ENCODE data around the gene PTPRD.
"Not testable (repeated sequence)": the region's sequence is repeated elsewhere in the genome, so short reads cannot be mapped to it uniquely, and the experiment has no call there.

Gene PTPRD

GRCh38 chr9:10562581-10563343, 50.0 kb downstream of the PTPRD start:
- Mint-ChIP-seq H3K36me3 (ENCODE audit: low read depth) (no peaks in the 10 kb centered on the region), H3K27ac (no peak overlapping the region), H3K4me3 (no peak overlapping the region), H3K4me1 (ENCODE audit: low read depth) (no peaks in the 10 kb centered on the region), H3K9me3 (no peaks in the 10 kb centered on the region), H3K27me3 (no peaks in the 10 kb centered on the region)

GRCh38 chr9:10548348-10548747, 64.5 kb downstream of the PTPRD start:
- Mint-ChIP-seq H3K27me3 (no peaks in the 10 kb centered on the region), H3K4me1 (ENCODE audit: low read depth) (no peaks in the 10 kb centered on the region), H3K9me3 (peaks cover 15% of the 10 kb centered on the region), H3K36me3 (ENCODE audit: low read depth) (no peaks in the 10 kb centered on the region), H3K4me3 (no peak overlapping the region), H3K27ac (no peak overlapping the region)

- Mint-ChIP-seq H3K4me3 (no peak overlapping the region), H3K4me1 (ENCODE audit: low read depth) (no peaks in the 10 kb centered on the region), H3K36me3 (ENCODE audit: low read depth) (no peaks in the 10 kb centered on the region), H3K9me3 (no peaks in the 10 kb centered on the region), H3K27me3 (no peaks in the 10 kb centered on the region), H3K27ac (no peak overlapping the region)
These were observed 74.7 kb downstream of the PTPRD start for GRCh38 chr9:10538073-10538472.

GRCh38 chr9:10534850-10535249, 78.0 kb downstream of the PTPRD start:
- Mint-ChIP-seq H3K36me3 (ENCODE audit: low read depth) (no peaks in the 10 kb centered on the region), H3K4me1 (ENCODE audit: low read depth) (no peaks in the 10 kb centered on the region), H3K9me3 (no peaks in the 10 kb centered on the region), H3K4me3 (no peak overlapping the region), H3K27me3 (no peaks in the 10 kb centered on the region), H3K27ac (no peak overlapping the region)

DNA sequence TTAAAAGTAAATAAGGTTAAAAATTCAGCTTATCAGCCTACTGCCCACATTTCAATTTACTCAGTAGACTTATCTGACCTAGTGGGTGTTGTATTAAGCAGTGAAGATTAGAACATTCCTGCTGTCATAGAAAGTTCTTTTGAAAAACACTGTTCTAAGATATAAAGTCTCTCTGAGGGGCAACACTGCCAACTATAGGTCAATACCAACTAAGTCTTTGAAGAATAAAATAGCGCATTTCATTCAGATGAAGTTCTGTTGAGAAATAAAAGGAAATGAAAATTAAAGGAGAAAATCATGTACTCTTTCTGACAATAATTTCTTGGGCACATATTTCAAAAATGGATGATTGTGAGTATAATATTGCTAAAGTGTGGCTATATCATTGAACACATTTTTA, 86.8 kb downstream of the PTPRD start:
- H3K4me1 Mint-ChIP-seq (ENCODE audit: low read depth) = no peaks in the 10 kb centered on the region
- no peaks in the 10 kb centered on the region for H3K36me3 Mint-ChIP-seq (ENCODE audit: low read depth)
- H3K27me3 Mint-ChIP-seq = no peaks in the 10 kb centered on the region
- H3K4me3 Mint-ChIP-seq = no peak overlapping the region
- peaks cover 10% of the 10 kb centered on the region for H3K9me3 Mint-ChIP-seq
- no peak overlapping the region for H3K27ac Mint-ChIP-seq

- no peak overlapping the region for H3K27ac Mint-ChIP-seq
- no peaks in the 10 kb centered on the region for H3K36me3 Mint-ChIP-seq (ENCODE audit: low read depth)
- no peak overlapping the region for H3K4me3 Mint-ChIP-seq
- H3K9me3 Mint-ChIP-seq = peaks cover 6% of the 10 kb centered on the region
- H3K4me1 Mint-ChIP-seq (ENCODE audit: low read depth) = no peaks in the 10 kb centered on the region
- no peaks in the 10 kb centered on the region for H3K27me3 Mint-ChIP-seq
These were observed 89.6 kb downstream of the PTPRD start for GRCh38 chr9:10523164-10523563.

- no peaks in the 10 kb centered on the region for H3K27me3 Mint-ChIP-seq
- H3K9me3 Mint-ChIP-seq = peaks cover 9% of the 10 kb centered on the region
- H3K4me3 Mint-ChIP-seq = no peak overlapping the region
- H3K4me1 Mint-ChIP-seq (ENCODE audit: low read depth) = no peaks in the 10 kb centered on the region
- H3K36me3 Mint-ChIP-seq (ENCODE audit: low read depth) = no peaks in the 10 kb centered on the region
- H3K27ac Mint-ChIP-seq = no peak overlapping the region
These were observed 100.7 kb downstream of the PTPRD start for GRCh38 chr9:10512144-10512543.

DNA sequence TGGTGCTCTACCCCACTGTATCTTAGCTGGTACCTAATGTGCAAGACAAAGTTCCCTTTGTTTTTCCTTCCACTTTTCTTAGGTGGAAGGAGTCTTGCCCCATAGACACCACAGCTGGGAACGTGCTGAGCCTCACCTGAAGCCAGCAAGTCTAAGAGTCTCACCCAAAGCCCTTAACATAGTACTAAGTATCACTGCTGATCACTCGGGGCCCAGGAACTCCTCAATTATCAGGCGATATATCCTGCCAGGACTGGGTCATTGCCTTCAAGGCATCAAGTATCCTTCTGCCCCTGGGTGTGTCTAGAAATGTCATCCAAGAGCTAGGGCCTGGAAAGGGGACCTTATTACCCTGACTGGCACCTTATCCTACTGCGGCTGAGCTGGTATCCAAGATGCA, 123.9 kb downstream of the PTPRD start:
- Mint-ChIP-seq H3K36me3 (ENCODE audit: low read depth) (no peaks in the 10 kb centered on the region), H3K4me1 (ENCODE audit: low read depth) (no peaks in the 10 kb centered on the region), H3K9me3 (peaks cover 7% of the 10 kb centered on the region), H3K27me3 (no peaks in the 10 kb centered on the region), H3K4me3 (no peak overlapping the region), H3K27ac (no peak overlapping the region)

- Mint-ChIP-seq H3K4me3 (no peak overlapping the region), H3K36me3 (ENCODE audit: low read depth) (no peaks in the 10 kb centered on the region), H3K27me3 (no peaks in the 10 kb centered on the region), H3K4me1 (ENCODE audit: low read depth) (no peaks in the 10 kb centered on the region), H3K27ac (no peak overlapping the region), H3K9me3 (peaks cover 9% of the 10 kb centered on the region)
These were observed 133.6 kb downstream of the PTPRD start for GRCh38 chr9:10479172-10479571.

DNA sequence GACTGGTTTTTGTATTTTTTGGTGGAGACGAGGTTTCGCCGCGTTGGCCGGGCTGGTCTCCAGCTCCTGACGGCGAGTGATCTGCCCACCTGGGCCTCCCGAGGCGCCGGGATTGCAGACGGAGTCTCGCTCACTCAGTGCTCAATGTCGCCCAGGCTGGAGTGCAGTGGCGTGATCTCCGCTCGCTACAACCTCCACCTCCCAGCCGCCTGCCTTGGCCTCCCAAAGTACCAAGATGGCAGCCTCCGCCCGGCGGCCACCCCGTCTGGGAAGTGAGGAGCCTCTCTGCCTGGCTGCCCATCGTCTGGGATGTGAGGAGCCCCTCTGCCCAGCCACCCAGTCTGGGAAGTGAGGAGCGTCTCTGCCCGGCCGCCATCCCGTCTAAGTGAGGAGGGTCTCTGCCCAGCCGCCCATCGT, 163.6 kb downstream of the PTPRD start:
- not testable (repeated sequence) for H3K4me3 Mint-ChIP-seq
- H3K9me3 Mint-ChIP-seq = peaks cover 20% of the 10 kb centered on the region

GRCh38 chr9:10447036-10447435, 165.8 kb downstream of the PTPRD start:
- no peaks in the 10 kb centered on the region for H3K4me1 Mint-ChIP-seq (ENCODE audit: low read depth)
- no peaks in the 10 kb centered on the region for H3K27me3 Mint-ChIP-seq
- H3K4me3 Mint-ChIP-seq = no peak overlapping the region
- H3K9me3 Mint-ChIP-seq = peaks cover 20% of the 10 kb centered on the region
- no peak overlapping the region for H3K27ac Mint-ChIP-seq
- no peaks in the 10 kb centered on the region for H3K36me3 Mint-ChIP-seq (ENCODE audit: low read depth)

More for the DNA sequence above, 163.6 kb downstream of the PTPRD start:
- H3K27me3 Mint-ChIP-seq; H3K27ac Mint-ChIP-seq; H3K4me1 Mint-ChIP-seq (ENCODE audit: low read depth); H3K36me3 Mint-ChIP-seq (ENCODE audit: low read depth): not testable (repeated sequence)

DNA sequence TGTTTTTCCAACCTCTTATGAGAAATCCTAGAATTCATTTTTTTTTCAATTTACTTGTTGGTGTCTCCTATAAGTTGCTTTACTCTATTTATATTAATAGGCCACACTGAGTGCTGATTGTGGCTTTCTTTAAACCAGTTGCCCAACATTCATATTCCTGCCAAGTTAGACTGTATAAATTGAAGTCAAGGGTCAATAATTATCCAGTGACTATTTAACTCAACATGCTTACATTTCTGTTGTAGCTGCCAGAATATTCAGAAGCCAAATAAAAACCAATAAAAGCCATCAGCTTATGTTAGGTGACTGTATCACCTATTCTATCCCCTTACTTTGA, 169.0 kb downstream of the PTPRD start:
- H3K9me3 Mint-ChIP-seq = peaks cover 19% of the 10 kb centered on the region
- no peaks in the 10 kb centered on the region for H3K4me1 Mint-ChIP-seq (ENCODE audit: low read depth)
- H3K27me3 Mint-ChIP-seq = no peaks in the 10 kb centered on the region
- no peak overlapping the region for H3K4me3 Mint-ChIP-seq
- no peaks in the 10 kb centered on the region for H3K36me3 Mint-ChIP-seq (ENCODE audit: low read depth)
- H3K27ac Mint-ChIP-seq = no peak overlapping the region

DNA sequence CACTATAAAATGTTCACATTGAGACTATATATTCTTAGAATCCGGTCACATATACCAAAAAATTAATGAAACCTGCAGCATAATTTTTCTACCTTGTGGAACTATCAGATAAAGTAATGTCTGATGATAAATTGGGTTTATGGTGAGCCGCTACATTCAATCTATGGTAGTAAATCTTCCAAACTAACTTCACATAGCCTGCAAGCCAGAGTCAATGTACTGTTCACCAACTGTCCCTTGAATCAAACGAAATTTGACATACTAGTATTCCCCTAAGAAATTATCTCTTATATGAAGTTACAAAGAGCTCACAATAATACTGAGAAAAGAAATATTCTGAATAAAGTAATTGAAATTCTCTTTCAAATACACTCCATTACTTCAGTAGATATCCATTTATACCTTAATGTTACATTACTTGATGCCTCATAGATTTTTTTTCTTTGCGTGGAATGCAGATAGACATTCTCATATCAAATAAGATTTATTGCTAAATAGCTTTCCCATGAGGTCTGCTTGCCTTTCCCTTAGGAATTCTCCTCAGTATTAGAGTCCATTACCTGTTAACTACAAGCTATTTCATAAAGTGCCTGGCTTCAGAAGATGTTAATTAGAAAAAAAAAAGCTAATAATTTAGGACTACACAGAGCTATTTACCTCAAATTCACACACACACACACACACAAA, 169.5 kb downstream of the PTPRD start:
- Mint-ChIP-seq H3K4me1 (ENCODE audit: low read depth) (no peaks in the 10 kb centered on the region), H3K27me3 (no peaks in the 10 kb centered on the region), H3K4me3 (no peak overlapping the region)

DNA sequence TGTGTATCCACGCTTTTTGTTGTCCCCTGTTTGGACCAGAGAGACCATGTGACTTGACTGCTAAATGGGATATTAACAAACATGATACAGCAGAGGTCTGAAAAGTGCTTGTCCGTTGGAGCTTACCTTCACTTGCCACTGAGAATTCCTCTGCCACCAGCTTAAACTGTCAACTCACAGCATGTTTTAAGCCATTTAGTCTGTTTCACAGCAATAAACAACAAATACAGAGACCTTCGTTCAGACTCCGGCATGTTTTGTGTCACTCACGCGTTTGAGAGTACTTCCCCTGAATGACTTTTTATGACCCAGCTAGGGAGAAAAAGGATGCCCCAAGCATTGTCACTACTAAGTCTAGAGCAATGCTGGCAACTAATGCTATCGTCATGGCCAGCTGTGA, 173.8 kb downstream of the PTPRD start:
- Mint-ChIP-seq H3K9me3 (peaks cover 4% of the 10 kb centered on the region), H3K27me3 (no peaks in the 10 kb centered on the region), H3K4me3 (no peak overlapping the region), H3K4me1 (ENCODE audit: low read depth) (no peaks in the 10 kb centered on the region), H3K36me3 (ENCODE audit: low read depth) (no peaks in the 10 kb centered on the region), H3K27ac (no peak overlapping the region)

More for the DNA sequence above, 169.5 kb downstream of the PTPRD start:
- no peak overlapping the region for H3K27ac Mint-ChIP-seq
- H3K36me3 Mint-ChIP-seq (ENCODE audit: low read depth) = no peaks in the 10 kb centered on the region
- peaks cover 19% of the 10 kb centered on the region for H3K9me3 Mint-ChIP-seq

DNA sequence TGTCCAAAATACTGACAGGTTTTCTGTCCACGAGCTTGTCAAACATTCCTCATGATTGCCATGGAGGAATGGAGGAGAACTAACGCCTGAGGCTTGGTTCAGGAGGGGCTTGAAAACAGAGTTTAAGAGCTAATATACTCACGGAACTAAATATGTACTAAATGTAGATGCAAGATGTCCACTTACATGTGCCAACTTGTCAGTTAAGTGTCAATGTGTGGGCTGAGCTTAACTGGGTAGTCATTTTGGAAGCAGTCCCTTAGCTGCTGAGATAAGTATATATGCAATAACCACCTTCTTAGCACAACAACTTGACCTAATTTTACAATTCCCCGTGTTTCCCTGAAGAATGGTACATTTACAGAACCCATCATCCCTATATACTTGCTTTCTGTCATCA, 176.0 kb downstream of the PTPRD start:
- Mint-ChIP-seq H3K27ac (no peak overlapping the region), H3K9me3 (peaks cover 11% of the 10 kb centered on the region), H3K27me3 (no peaks in the 10 kb centered on the region), H3K4me3 (no peak overlapping the region), H3K36me3 (ENCODE audit: low read depth) (no peaks in the 10 kb centered on the region), H3K4me1 (ENCODE audit: low read depth) (no peaks in the 10 kb centered on the region)

DNA sequence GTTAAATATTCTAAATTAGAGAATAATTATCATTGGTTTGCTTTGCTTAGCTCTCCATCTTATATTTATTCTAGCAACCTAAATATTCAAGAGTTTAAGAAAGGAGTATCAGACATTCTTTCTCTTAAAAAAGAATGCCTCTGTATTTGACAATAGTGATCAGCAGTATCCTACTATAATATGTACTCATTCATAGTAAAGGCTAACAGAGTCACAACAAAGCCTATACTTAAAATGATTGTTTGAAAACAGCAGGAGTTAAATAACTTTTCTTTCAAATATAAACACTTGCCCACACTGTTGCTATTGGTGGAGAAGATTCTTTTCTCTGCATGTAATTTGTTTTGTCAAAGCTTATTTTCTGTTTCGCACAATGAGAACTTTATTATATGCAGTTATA, 178.4 kb downstream of the PTPRD start:
- Mint-ChIP-seq H3K27me3 (no peaks in the 10 kb centered on the region), H3K36me3 (ENCODE audit: low read depth) (no peaks in the 10 kb centered on the region), H3K27ac (no peak overlapping the region), H3K4me1 (ENCODE audit: low read depth) (no peaks in the 10 kb centered on the region), H3K4me3 (no peak overlapping the region), H3K9me3 (peaks cover 7% of the 10 kb centered on the region)
